DMS53 treated with DMSO at 0.1 percent for 48 hours (cell line): ENCODE measurements around the gene BLACAT1.

Experiments
- DNase-seq: peaks from one replicate; lab custom pipeline; 2025; ENCODE audit not compliant: unreplicated experiment; lab: John Stamatoyannopoulos, UW

The BLACAT1 gene

DNA sequence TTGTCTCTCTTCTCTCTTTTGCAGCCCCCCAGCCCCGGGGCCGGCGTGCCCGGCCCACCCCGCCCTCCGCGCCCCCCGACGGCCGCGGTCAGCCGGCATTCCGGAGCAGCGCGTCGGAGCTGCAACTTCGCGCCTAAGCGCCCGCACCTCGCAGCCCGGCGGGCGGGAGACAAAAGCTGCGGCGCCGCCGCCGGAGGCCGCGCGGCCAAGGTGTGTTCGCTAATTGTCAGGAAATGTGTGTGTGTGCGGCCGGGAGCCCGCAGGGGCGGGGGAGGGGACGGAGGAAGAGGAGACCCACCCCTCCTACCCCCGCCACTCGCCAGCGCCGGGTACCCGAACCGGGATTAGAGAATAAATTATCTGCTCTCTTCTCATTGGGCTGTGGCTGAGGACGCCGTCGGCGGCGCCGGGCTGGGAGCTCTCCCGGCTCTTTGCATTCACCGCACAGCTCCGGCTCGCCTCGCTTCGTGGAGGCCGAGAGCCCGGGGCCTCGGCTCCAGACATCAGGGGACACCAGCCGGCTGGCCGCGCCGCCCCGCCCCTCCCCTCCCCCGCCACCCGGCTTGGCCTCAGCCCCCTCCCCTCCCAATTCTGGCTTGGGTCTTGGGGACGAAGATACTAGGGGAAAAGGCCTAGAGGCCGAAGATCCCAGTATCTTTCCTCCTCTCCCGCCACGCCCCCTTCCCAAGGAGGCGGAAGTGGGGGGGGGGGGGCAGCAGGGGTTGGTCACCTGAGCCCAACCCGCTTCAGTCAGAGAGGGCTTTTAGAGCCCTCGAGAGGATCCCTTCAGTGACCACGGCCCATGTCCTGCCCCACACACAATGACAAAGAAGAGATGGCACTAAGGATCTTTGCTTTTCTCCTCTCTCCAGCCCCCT lies 1.3 kb upstream of the BLACAT1 start:
- DNase-seq, result peak; percentile 66

- peak; percentile 29 for DNase-seq
Observed at GRCh38 chr1:205456383-205456867, 580 bp upstream of the BLACAT1 start.

GRCh38 chr1:205454903-205455335 lies 926 bp downstream of the BLACAT1 start:
- DNase-seq, result no peak

GRCh38 chr1:205453466-205453865 lies 2.4 kb downstream of the BLACAT1 start:
- DNase-seq, result no peak

- DNase-seq, result no peak
Observed at GRCh38 chr1:205452933-205453332, 2.9 kb downstream of the BLACAT1 start.

DNA sequence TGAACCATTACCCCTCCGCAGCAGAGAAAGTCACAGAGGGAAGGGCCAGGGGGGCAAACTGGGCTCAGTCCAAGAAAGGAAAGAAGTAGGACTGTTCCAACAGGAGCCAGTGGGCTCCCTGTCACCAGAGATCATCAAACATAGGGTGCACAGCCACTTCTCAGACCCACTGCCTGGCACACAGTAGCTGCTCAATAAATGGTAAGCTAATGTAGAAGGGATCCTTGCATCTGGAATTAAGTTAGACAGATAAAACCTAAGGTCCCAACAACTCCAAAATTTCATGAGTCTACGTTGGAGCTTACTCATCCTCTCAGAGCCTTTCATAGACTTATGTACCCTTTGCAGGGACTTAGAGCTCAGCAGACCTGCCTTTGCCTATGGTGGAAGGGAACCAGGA lies 3.5 kb downstream of the BLACAT1 start:
- no peak for DNase-seq

GRCh38 chr1:205451759-205452164 lies 4.1 kb downstream of the BLACAT1 start:
- no peak for DNase-seq

GRCh38 chr1:205451202-205451601 lies 4.6 kb downstream of the BLACAT1 start:
- no peak for DNase-seq

- DNase-seq, result no peak
Observed at GRCh38 chr1:205450448-205450847, 5.4 kb downstream of the BLACAT1 start.

DNA sequence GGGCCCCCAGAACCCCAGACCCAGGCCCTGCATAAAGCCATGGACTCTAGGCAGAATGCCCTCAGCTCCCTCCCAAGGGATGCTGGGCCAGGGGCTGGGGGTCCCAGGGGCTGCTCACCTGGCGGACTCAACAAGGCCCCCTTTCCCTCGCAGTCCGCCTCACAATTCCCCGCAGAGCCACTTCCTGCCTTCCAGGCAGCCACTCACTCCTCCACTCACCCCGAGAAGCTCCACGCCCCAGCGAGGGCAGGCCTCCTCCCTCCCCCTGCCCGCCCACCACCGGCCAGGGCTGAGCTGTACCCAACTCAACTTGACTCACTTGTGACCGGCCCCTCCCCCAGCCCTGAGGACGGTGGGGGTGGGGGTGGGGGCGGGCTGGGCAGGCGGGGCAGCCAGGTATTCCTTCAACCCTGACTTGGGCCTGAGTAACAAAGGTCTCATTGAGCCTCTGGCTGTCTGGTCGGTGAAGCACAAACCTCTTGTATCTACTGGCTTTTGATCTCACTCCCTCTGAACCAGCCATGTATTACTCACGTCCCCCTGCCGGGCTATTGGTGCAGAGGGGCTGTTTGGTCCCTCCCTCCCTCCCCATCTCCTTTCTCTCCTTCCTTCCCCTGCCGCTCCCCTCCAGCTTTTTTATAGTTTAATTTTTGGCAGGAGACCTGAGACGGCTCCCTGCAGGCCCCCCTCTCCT lies 5.9 kb downstream of the BLACAT1 start:
- peak; percentile 92 for DNase-seq

DNA sequence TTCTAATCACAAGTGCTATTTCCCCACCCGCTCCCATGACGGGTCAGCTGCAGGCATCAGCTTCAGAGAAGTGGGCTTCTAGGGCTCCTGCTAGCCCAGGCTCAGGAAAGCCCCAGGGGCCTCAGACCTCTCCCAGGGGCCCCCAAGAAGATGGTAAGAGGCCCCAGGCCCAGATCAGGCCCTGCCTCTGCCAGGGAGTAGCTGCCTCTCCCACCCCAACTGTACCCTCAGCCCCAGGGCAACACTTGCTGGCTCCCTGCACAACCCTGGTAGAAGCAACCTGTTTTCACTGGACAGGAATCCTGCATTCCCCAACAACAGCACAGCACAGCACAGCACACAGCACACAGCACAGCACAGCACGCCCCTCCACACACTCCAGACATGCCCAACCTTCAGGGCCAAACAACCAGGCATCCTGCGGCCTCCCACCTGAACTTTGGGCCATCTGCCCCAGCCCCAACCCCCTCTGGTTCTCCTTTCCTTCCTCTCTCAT lies 6.5 kb downstream of the BLACAT1 start:
- DNase-seq, result no peak

GRCh38 chr1:205448540-205449253 lies 7.1 kb downstream of the BLACAT1 start:
- no peak for DNase-seq

GRCh38 chr1:205447457-205448341 lies 8.1 kb downstream of the BLACAT1 start:
- DNase-seq, result no peak

GRCh38 chr1:205446828-205447227 lies 9.0 kb downstream of the BLACAT1 start:
- no peak for DNase-seq

DNA sequence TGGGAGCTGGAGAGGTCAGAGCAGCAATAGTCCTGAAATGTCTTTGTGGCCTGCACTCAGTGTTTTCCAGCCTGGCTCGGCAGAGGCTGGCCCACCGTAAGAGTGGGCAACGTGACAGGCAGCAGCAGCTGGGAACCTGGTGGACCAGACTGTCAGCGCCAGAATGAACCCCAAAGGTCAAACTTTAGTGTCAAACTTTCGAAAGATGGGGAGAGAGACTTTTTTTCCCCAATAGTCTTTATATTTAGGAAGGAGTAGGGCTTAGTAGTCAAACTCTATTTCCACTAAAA lies 10.3 kb downstream of the BLACAT1 start:
- no peak for DNase-seq

DNA sequence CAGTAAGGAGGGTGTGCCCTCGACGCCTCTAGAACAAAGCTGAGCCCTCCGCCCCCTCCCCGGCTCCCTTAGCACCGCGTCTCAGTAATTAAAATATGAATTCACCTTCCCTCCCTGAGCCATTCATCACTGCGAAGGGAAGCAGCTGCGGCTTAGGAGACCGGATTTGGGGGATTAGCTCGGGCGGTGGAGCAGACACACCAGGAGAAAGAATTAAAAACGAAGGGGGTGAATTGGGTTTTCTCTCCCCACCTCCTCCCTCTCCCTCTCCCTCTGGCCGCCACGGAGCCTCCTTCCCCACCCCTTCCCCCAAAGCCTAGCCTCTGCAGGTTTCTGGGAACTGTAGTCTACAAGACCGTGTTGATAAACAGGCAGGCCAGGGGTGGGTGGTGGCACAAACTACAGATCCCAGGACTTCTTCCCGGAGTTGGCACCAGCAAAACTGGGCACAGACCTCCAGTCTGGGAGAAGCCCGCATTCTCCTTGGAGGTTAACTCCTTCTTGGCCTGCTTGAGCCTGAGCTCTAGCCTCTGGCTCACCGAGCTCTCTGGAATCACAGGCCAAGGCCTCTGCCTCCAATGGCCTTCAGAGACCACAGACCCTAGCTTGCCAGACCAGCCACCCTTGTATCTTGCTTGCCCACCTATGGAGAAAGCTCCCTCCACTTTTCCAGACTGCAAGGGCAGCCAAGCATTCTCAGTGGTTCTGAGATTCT lies 10.8 kb downstream of the BLACAT1 start:
- no peak for DNase-seq

GRCh38 chr1:205444300-205444930 lies 11.4 kb downstream of the BLACAT1 start:
- DNase-seq, result no peak

DNA sequence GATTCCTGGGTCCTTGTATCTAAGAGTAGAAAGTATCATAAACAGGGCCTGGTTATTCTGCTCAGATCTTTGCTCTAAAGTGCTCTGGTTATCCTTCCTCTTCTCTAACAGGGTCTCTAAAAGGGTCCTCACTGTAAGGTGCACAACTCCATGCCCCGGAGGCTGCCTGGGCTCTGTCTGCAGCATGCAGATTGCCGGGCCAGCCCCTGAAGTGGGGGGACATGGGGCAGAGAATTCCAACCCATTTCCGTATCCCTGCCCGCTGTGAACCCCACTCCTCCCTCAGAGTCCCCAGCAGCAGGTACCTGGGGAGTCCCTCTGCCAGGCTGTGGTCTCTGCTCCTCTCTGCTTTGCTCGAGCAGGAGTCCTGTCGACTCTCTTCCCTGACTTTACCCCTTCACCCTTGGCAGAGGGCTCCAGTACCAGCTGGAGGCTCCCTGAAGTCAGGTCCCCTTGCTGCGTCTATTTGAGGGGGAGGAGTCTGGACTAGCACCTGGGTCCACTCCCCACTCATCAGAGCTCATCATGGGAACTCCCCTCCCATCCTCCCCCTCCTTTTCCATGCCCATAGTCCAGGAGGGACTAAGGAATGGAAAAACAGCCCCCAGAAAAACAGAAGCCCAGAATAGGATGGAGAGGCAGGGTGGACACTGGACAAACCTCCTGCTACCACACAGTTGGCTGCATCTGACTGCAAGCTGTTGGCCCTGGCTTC lies 12.1 kb downstream of the BLACAT1 start:
- DNase-seq, result no peak
